ENCODE data around the gene RAPGEF1.
"Not testable (repeated sequence)": the region's sequence is repeated elsewhere in the genome, so short reads cannot be mapped to it uniquely, and the experiment has no call there.

RAPGEF1 gene

GRCh38 chr9:131692612-131693562 is 47.0 kb downstream of the RAPGEF1 start:
- no peak for DNase-seq (ENCODE audit: extremely low read depth in 1 of 2, low read depth in 1 of 2)

GRCh38 chr9:131691969-131692611 is 47.8 kb downstream of the RAPGEF1 start:
- DNase-seq (ENCODE audit: extremely low read depth in 1 of 2, low read depth in 1 of 2) = no peak

GRCh38 chr9:131690941-131691573 is 48.8 kb downstream of the RAPGEF1 start:
- no peak for DNase-seq (ENCODE audit: extremely low read depth in 1 of 2, low read depth in 1 of 2)

GRCh38 chr9:131690462-131690861 is 49.4 kb downstream of the RAPGEF1 start:
- DNase-seq (ENCODE audit: extremely low read depth in 1 of 2, low read depth in 1 of 2) = no peak

GRCh38 chr9:131688377-131688776 is 51.5 kb downstream of the RAPGEF1 start:
- no peak for DNase-seq (ENCODE audit: extremely low read depth in 1 of 2, low read depth in 1 of 2)

- no peak for DNase-seq (ENCODE audit: extremely low read depth in 1 of 2, low read depth in 1 of 2)
Observed at GRCh38 chr9:131685753-131686706, 53.8 kb downstream of the RAPGEF1 start.

- not testable (repeated sequence) for DNase-seq (ENCODE audit: extremely low read depth in 1 of 2, low read depth in 1 of 2)
Observed at GRCh38 chr9:131683094-131683493, 56.8 kb downstream of the RAPGEF1 start.

- DNase-seq (ENCODE audit: extremely low read depth in 1 of 2, low read depth in 1 of 2) = no peak
Observed at GRCh38 chr9:131682261-131682660, 57.6 kb downstream of the RAPGEF1 start.

GRCh38 chr9:131681826-131682225 is 58.0 kb downstream of the RAPGEF1 start:
- not testable (repeated sequence) for DNase-seq (ENCODE audit: extremely low read depth in 1 of 2, low read depth in 1 of 2)

- not testable (repeated sequence) for DNase-seq (ENCODE audit: extremely low read depth in 1 of 2, low read depth in 1 of 2)
Observed at GRCh38 chr9:131681108-131681507, 58.8 kb downstream of the RAPGEF1 start.

- DNase-seq (ENCODE audit: extremely low read depth in 1 of 2, low read depth in 1 of 2) = no peak
Observed at GRCh38 chr9:131679261-131680020, 60.4 kb downstream of the RAPGEF1 start.

- peak; percentile 66 to 89 for DNase-seq (ENCODE audit: extremely low read depth in 1 of 2, low read depth in 1 of 2)
Observed at GRCh38 chr9:131678499-131679111, 61.3 kb downstream of the RAPGEF1 start.

- DNase-seq (ENCODE audit: extremely low read depth in 1 of 2, low read depth in 1 of 2) = no peak
Observed at GRCh38 chr9:131677444-131678180, 62.3 kb downstream of the RAPGEF1 start.

GRCh38 chr9:131677049-131677443 is 62.8 kb downstream of the RAPGEF1 start:
- DNase-seq (ENCODE audit: extremely low read depth in 1 of 2, low read depth in 1 of 2) = no peak

- DNase-seq (ENCODE audit: extremely low read depth in 1 of 2, low read depth in 1 of 2) = no peak
Observed at GRCh38 chr9:131676431-131676972, 63.4 kb downstream of the RAPGEF1 start.

GRCh38 chr9:131675437-131676022 is 64.3 kb downstream of the RAPGEF1 start:
- no peak for DNase-seq (ENCODE audit: extremely low read depth in 1 of 2, low read depth in 1 of 2)

- no peak for DNase-seq (ENCODE audit: extremely low read depth in 1 of 2, low read depth in 1 of 2)
Observed at GRCh38 chr9:131674425-131675421, 65.2 kb downstream of the RAPGEF1 start.
